ENCODE results near the gene PGK1. TPM values are rescaled to one million over a fixed set of nuclear protein-coding genes. Genes with fewer than 3 reads are reported as not detected.

Gene PGK1
- total and polyA plus RNA-seq, 2 donors (not counting 3 experiments of a cell fraction or from before 2014, with no cell fraction given): 222 to 377 TPM

GRCh38 chrX:78102091-78102490 is 2.0 kb upstream of the PGK1 start:
- BruUV-seq (replicated peaks): no TSS peak
- H3K36me3 ChIP-seq (ENCODE audit: control insufficient read depth in 2 of 2, extremely low read depth in 1 of 2, insufficient read depth in 2 of 2, low read length in 2 of 2): no peaks in the 10 kb centered on the region
- intact Hi-C loops (cut with micrococcal nuclease): loop anchor here (10.0 kb wide), 1 partner anchor 1017 kb away; no protein-coding TSS in a partner anchor
- H3K9me1 ChIP-seq (replicated peaks; ENCODE audit: control insufficient read depth, extremely low read depth, insufficient read depth, low read length): no peaks in the 10 kb centered on the region
- H3K79me2 ChIP-seq (ENCODE audit: control insufficient read depth, insufficient read depth, low read length): peaks cover 30% of the 10 kb centered on the region
- DNase-seq (ENCODE audit: low read depth, low spot score) (no peak), FAIRE-seq (no peak)
- H3K27ac ChIP-seq (ENCODE audit: insufficient read depth, low read depth, low read length): no peak overlapping the region
- TF ChIP-seq FOS (IDR thresholded peaks at IDR 0.05; ENCODE audit: borderline replicate concordance, insufficient read depth, low read length) (no peak), CTCF (IDR thresholded peaks at IDR 0.05; ENCODE audit: extremely low read depth in 1 of 2, insufficient read depth in 1 of 2, low read depth in 1 of 2, low read length in 2 of 2) (no peak), EZH2 (IDR thresholded peaks at IDR 0.05; ENCODE audit: borderline replicate concordance, low read depth, low read length, severe bottlenecking) (no peak), GATA2 (IDR thresholded peaks at IDR 0.05; ENCODE audit: insufficient read depth, insufficient read length, low read depth, low read length) (no peak), POLR2A (IDR thresholded peaks at IDR 0.05; ENCODE audit: low read depth, low read length) (no peak), MYC (IDR thresholded peaks at IDR 0.05; ENCODE audit: low read depth, low read length) (no peak), JUN (IDR thresholded peaks at IDR 0.05; ENCODE audit: borderline replicate concordance, insufficient read depth, insufficient read length, low read depth) (no peak), POLR2AphosphoS5 (IDR thresholded peaks at IDR 0.05; ENCODE audit: insufficient read depth, low read depth, low read length) (no peak)
- TF ChIP-seq, protein P1, sequence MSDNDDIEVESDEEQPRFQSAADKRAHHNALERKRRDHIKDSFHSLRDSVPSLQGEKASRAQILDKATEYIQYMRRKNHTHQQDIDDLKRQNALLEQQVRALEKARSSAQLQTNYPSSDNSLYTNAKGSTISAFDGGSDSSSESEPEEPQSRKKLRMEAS (IDR thresholded peaks at IDR 0.05; ENCODE audit: insufficient read depth, insufficient read length): no peak
- peaks cover 2 to 3% of the 10 kb centered on the region in 2 experiments for H3K27me3 ChIP-seq (ENCODE audit: control insufficient read depth in 2 of 2, insufficient read depth in 2 of 2, low read length in 2 of 2)
- no peaks in the 10 kb centered on the region for H3K9me3 ChIP-seq (replicated peaks; ENCODE audit: control insufficient read depth, insufficient read depth, low read length)
- no peak overlapping the region for H2AFZ ChIP-seq (ENCODE audit: low read depth, low read length)
- CTCF ChIA-PET: no interaction called here
- H4K20me1 ChIP-seq (replicated peaks; ENCODE audit: control insufficient read depth, extremely low read depth, insufficient read depth, low read length): peaks cover 10% of the 10 kb centered on the region
- dilution Hi-C loops (cut with MboI; ENCODE audit: extremely low pct_ligation_motif_present, low sequenced_read_pairs): no loop called here
- no peak overlapping the region for H3K9ac ChIP-seq (replicated peaks; ENCODE audit: extremely low read depth, insufficient read depth, low read length)
- no peak overlapping the region for H3K4me2 ChIP-seq (ENCODE audit: insufficient read depth, low read length)
- no peak overlapping the region for H3K4me3 ChIP-seq (replicated peaks in 1 of 3; ENCODE audit: insufficient read depth in 1 of 3, low read depth in 1 of 3, low read length in 3 of 3)
- peaks cover 17% of the 10 kb centered on the region for H3K4me1 ChIP-seq (ENCODE audit: control insufficient read depth, extremely low read depth, insufficient read depth, low read length)
- POLR2A ChIA-PET: no interaction called here

Measured in endothelial cell of umbilical vein (primary cell).